Measurements from ENCODE around the gene CCDC88C.

The CCDC88C gene

GRCh38 chr14:91346838-91347173, 70.8 kb downstream of the CCDC88C start:
- no peaks in the 10 kb centered on the region for H3K9me3 ChIP-seq (ENCODE audit: control insufficient read depth, low read length)
- TF ChIP-seq CTCF (IDR thresholded peaks at IDR 0.05) = no peak
- peaks cover 6% of the 10 kb centered on the region for H3K79me2 ChIP-seq
- no peak overlapping the region for H3K4me3 ChIP-seq (ENCODE audit: low read depth, low read length)
- H3K9ac ChIP-seq = no peak overlapping the region
- no peaks in the 10 kb centered on the region for H3K27me3 ChIP-seq (ENCODE audit: control insufficient read depth, insufficient read depth, low read length)
- H3K4me2 ChIP-seq (ENCODE audit: low read length) = no peak overlapping the region
- no peak overlapping the region for H3K27ac ChIP-seq
- no peaks in the 10 kb centered on the region for H3K36me3 ChIP-seq (ENCODE audit: control insufficient read depth, insufficient read depth, low read length)
- H2AFZ ChIP-seq = no peak overlapping the region
- H3K4me1 ChIP-seq = no peaks in the 10 kb centered on the region

GRCh38 chr14:91344096-91344495, 73.5 kb downstream of the CCDC88C start:
- Histone ChIP-seq H3K9ac (no peak overlapping the region), H2AFZ (no peak overlapping the region), H3K4me2 (ENCODE audit: low read length) (no peak overlapping the region), H3K36me3 (ENCODE audit: control insufficient read depth, insufficient read depth, low read length) (no peaks in the 10 kb centered on the region), H3K9me3 (ENCODE audit: control insufficient read depth, low read length) (no peaks in the 10 kb centered on the region), H3K4me1 (no peaks in the 10 kb centered on the region), H3K4me3 (ENCODE audit: low read depth, low read length) (no peak overlapping the region), H3K27ac (no peak overlapping the region), H3K79me2 (no peaks in the 10 kb centered on the region), H3K27me3 (ENCODE audit: control insufficient read depth, insufficient read depth, low read length) (no peaks in the 10 kb centered on the region)
- TF ChIP-seq CTCF (IDR thresholded peaks at IDR 0.05) = no peak

- Histone ChIP-seq H3K4me2 (ENCODE audit: low read length) (no peak overlapping the region), H3K27ac (no peak overlapping the region), H3K36me3 (ENCODE audit: control insufficient read depth, insufficient read depth, low read length) (no peaks in the 10 kb centered on the region), H3K27me3 (ENCODE audit: control insufficient read depth, insufficient read depth, low read length) (no peaks in the 10 kb centered on the region), H3K9me3 (ENCODE audit: control insufficient read depth, low read length) (no peaks in the 10 kb centered on the region), H3K4me3 (ENCODE audit: low read depth, low read length) (no peak overlapping the region), H3K79me2 (no peaks in the 10 kb centered on the region), H3K4me1 (no peaks in the 10 kb centered on the region), H3K9ac (no peak overlapping the region), H2AFZ (no peak overlapping the region)
- no peak for TF ChIP-seq CTCF (IDR thresholded peaks at IDR 0.05)
These were observed 74.6 kb downstream of the CCDC88C start for GRCh38 chr14:91343051-91343450.

GRCh38 chr14:91342206-91342760, 75.3 kb downstream of the CCDC88C start:
- H3K36me3 ChIP-seq (ENCODE audit: control insufficient read depth, insufficient read depth, low read length) = no peaks in the 10 kb centered on the region
- no peaks in the 10 kb centered on the region for H3K9me3 ChIP-seq (ENCODE audit: control insufficient read depth, low read length)
- H3K4me3 ChIP-seq (ENCODE audit: low read depth, low read length) = no peak overlapping the region
- TF ChIP-seq CTCF (IDR thresholded peaks at IDR 0.05) = no peak
- H3K4me2 ChIP-seq (ENCODE audit: low read length) = no peak overlapping the region
- H3K27ac ChIP-seq = no peak overlapping the region
- no peak overlapping the region for H3K9ac ChIP-seq
- H3K4me1 ChIP-seq = no peaks in the 10 kb centered on the region
- H3K79me2 ChIP-seq = no peaks in the 10 kb centered on the region
- no peak overlapping the region for H2AFZ ChIP-seq
- H3K27me3 ChIP-seq (ENCODE audit: control insufficient read depth, insufficient read depth, low read length) = no peaks in the 10 kb centered on the region

GRCh38 chr14:91341751-91342154, 75.9 kb downstream of the CCDC88C start:
- H3K36me3 ChIP-seq (ENCODE audit: control insufficient read depth, insufficient read depth, low read length) = no peaks in the 10 kb centered on the region
- H3K27ac ChIP-seq = no peak overlapping the region
- no peaks in the 10 kb centered on the region for H3K27me3 ChIP-seq (ENCODE audit: control insufficient read depth, insufficient read depth, low read length)
- H3K79me2 ChIP-seq = no peaks in the 10 kb centered on the region
- no peak overlapping the region for H3K4me2 ChIP-seq (ENCODE audit: low read length)
- H2AFZ ChIP-seq = no peak overlapping the region
- no peak overlapping the region for H3K4me3 ChIP-seq (ENCODE audit: low read depth, low read length)
- H3K9ac ChIP-seq = no peak overlapping the region
- no peaks in the 10 kb centered on the region for H3K4me1 ChIP-seq
- no peaks in the 10 kb centered on the region for H3K9me3 ChIP-seq (ENCODE audit: control insufficient read depth, low read length)
- TF ChIP-seq CTCF (IDR thresholded peaks at IDR 0.05) = no peak

Measured in parathyroid adenoma (tissue), 2 donors.